Sigmoid colon (tissue), 7 donors: Measurements from ENCODE around the gene IGFBP7. TPM values are rescaled to one million over a fixed set of nuclear protein-coding genes. Genes with fewer than 3 reads are reported as not detected.

Experiments used
- DNase-seq: peaks from one replicate; pipeline ENCODE4 v3.0.0-alpha.2; 2019
- H3K27ac ChIP-seq, 4 donors: fragments of 200-600 bp; sonication (generic); one replicate each; pipeline ENCODE4 v1.5.1; 2016 to 2019; ENCODE audit warnings: mild to moderate bottlenecking in 1 of 4
- H3K27me3 ChIP-seq, 3 donors: fragments of 200-600 bp; sonication (generic); one replicate each; pipeline ENCODE4 v1.5.1; 2019; ENCODE audit warnings: mild to moderate bottlenecking in 1 of 3
- H3K36me3 ChIP-seq, 4 donors: fragments of 200-600 bp; sonication (generic); one replicate each; pipeline ENCODE4 v1.5.1; 2016 to 2019
- H3K4me1 ChIP-seq, 4 donors: fragments of 200-600 bp; sonication (generic); one replicate each; pipeline ENCODE4 v1.5.1; 2017 to 2019
- H3K4me3 ChIP-seq, 4 donors: fragments of 200-600 bp; sonication (generic); one replicate each; pipeline ENCODE4 v1.5.1; 2017 to 2019; ENCODE audit warnings: mild to moderate bottlenecking in 2 of 4, moderate library complexity in 1 of 4
- H3K9me3 ChIP-seq, 4 donors: fragments of 200-600 bp in 3 of 4; sonication (generic) in 3 of 4; one replicate each; pipeline versions ENCODE4 v1.5.1 to v1.6.1; 2013 to 2019
- EP300 ChIP-seq, 4 donors: sonication (generic); formaldehyde crosslinking; IDR thresholded peaks; one replicate each; pipeline ENCODE4 v1.6.1; 2017; ENCODE audit warnings: antibody characterized with exemption in 4 of 4
- POLR2A ChIP-seq, 2 donors: fragments of 450-650 bp; IDR thresholded peaks; one replicate each; pipeline ENCODE4 v1.6.1; 2016; ENCODE audit warnings: antibody characterized with exemption in 2 of 2, mild to moderate bottlenecking in 2 of 2, moderate library complexity in 2 of 2
- POLR2AphosphoS5 ChIP-seq, 4 donors: sonication (generic); formaldehyde crosslinking; IDR thresholded peaks; one replicate each; pipeline ENCODE4 v1.6.1; 2017; ENCODE audit warnings: antibody characterized with exemption in 4 of 4
- WGBS, 2 donors: extraction: QIAGEN DNeasy Blood & Tissue Kit; methylation state at CpG; one replicate each; pipeline ENCODE4 v1.1.7; 2013; 5-methylcytosine and 5-hydroxymethylcytosine counted together
- intact Hi-C: fragments of 100-400 bp; cut with DNase I; formaldehyde crosslinking; loops from one replicate; pipeline ENCODE4 v1.15.1; 2023
- polyA plus RNA-seq, 3 donors: library from polyadenylated mRNA; stranded (reverse); fragments of 200-250 nt; gene quantifications; one replicate each; pipeline ENCODE4 v1.2.3, GENCODE V29; 2013
- total RNA-seq, 4 donors: library from RNA; depleted of rRNA; stranded (reverse); fragments of >200 nt; gene quantifications; one replicate each; pipeline ENCODE4 v1.1.0, GENCODE V29; 2016
- TF ChIP-seq, protein P1 (sequence below), 4 experiments: fragments of 450-650 bp in 3 of 4; fragments of 200-600 bp in 1 of 4; IDR thresholded peaks; one replicate each; pipeline ENCODE4 v1.5.1; 2016 to 2019; ENCODE audit warnings: antibody characterized with exemption in 4 of 4, mild to moderate bottlenecking in 3 of 4, moderate library complexity in 2 of 4
- donor health status: healthy with polysubstance abuse.
- donor health status: Bipolar disorder and iron deficiency.
- donor health status: healthy.

Gene IGFBP7
- total and polyA plus RNA-seq, 7 donors: 29.8 to 834 (median 474) TPM

DNA sequence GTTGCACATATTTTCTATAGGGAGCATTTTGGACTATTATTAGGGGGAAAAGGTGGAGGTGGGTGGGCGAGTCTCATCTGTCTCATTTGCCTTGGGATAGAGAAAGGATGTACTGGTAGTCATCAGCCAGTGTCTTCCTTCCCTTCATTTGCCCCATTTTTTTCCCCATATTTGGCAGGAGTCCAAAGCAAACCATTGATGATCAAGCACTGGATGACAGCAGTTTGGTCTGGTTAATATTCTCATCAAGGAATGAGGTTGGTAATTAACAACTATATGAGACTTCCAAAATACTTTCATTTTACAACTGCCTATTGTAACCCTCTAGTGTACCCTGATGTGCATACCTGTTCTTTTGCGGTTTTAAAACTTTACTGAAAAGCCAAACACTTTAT, 22.6 kb upstream of the IGFBP7 start:
- H3K9me3 ChIP-seq: no peaks in the 10 kb centered on the region
- no peak for DNase-seq
- WGBS, 2 donors: 66 to 79% methylated on average over 2 of the region's 2 CpGs
- intact Hi-C loops: no loop called here
- peak overlapping the region in 1 of 4 donors; percentile 35 for H3K27ac ChIP-seq
- TF ChIP-seq EP300 (IDR thresholded peaks at IDR 0.05) (no peak), POLR2A (IDR thresholded peaks at IDR 0.05) (no peak), POLR2AphosphoS5 (IDR thresholded peaks at IDR 0.05) (no peak)
- TF ChIP-seq, protein P1, sequence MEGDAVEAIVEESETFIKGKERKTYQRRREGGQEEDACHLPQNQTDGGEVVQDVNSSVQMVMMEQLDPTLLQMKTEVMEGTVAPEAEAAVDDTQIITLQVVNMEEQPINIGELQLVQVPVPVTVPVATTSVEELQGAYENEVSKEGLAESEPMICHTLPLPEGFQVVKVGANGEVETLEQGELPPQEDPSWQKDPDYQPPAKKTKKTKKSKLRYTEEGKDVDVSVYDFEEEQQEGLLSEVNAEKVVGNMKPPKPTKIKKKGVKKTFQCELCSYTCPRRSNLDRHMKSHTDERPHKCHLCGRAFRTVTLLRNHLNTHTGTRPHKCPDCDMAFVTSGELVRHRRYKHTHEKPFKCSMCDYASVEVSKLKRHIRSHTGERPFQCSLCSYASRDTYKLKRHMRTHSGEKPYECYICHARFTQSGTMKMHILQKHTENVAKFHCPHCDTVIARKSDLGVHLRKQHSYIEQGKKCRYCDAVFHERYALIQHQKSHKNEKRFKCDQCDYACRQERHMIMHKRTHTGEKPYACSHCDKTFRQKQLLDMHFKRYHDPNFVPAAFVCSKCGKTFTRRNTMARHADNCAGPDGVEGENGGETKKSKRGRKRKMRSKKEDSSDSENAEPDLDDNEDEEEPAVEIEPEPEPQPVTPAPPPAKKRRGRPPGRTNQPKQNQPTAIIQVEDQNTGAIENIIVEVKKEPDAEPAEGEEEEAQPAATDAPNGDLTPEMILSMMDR (IDR thresholded peaks at IDR 0.05): no peak
- H3K4me1 ChIP-seq: peaks cover 0 to 18% (median 11%) of the 10 kb centered on the region in 4 donors
- H3K36me3 ChIP-seq: no peaks in the 10 kb centered on the region
- no peak overlapping the region for H3K4me3 ChIP-seq
- H3K27me3 ChIP-seq: no peaks in the 10 kb centered on the region

DNA sequence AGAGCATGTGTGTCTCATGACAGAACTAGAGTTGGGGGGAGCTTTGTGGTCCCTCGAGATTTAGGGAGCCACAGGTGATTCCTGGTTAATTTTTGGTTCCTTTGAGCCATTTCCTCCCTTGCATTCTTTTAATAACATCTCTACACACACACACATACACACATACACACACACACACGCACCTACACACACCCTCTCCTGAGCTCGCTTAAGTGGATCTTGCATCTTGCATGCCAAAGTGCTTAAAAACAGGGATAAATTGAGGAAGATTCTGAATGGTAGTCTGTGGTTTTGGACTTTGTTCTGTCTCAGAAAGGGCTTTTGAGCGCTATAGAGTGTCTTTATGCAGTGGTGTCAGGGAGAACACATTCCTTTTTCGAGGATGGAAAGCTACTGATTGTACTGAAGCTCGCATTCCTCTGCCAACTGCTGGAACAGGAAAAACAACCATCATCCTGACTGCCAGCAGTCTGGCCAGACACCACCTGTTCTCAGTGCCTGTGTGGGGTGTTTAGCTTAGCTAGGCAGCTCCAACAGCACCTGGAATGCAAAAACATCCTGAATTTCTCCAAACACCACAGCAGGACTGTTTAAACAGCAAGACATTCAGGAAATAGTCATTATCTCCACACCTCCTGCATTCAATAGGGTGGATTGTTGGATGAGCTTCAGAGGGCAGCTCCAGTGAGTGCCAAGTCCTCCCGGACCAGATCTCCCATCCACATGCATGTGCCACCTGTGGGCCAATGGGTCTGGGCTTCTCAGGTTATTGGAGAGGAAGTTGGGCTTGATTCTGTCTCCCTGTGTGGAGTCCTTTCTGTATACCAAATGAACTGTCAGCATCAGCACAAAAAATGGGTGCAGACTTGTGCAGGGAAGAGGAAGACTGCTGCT, 21.9 kb upstream of the IGFBP7 start:
- no peaks in the 10 kb centered on the region for H3K27me3 ChIP-seq
- DNase-seq: no peak
- no peak for TF ChIP-seq POLR2A (IDR thresholded peaks at IDR 0.05)
- TF ChIP-seq, protein P1 (IDR thresholded peaks at IDR 0.05): no peak
- no peak for TF ChIP-seq POLR2AphosphoS5 (IDR thresholded peaks at IDR 0.05)
- no peak for TF ChIP-seq EP300 (IDR thresholded peaks at IDR 0.05)
- no peak overlapping the region for H3K4me3 ChIP-seq
- no peaks in the 10 kb centered on the region for H3K9me3 ChIP-seq
- intact Hi-C loops: no loop called here
- H3K27ac ChIP-seq: peak overlapping the region in 2 of 4 donors; percentile 35 to 46
- H3K4me1 ChIP-seq: peaks cover 0 to 18% (median 11%) of the 10 kb centered on the region in 4 donors
- 17 to 58% methylated on average over 7 of the region's 7 CpGs for whole genome bisulfite sequencing, 2 donors
- H3K36me3 ChIP-seq: no peaks in the 10 kb centered on the region

DNA sequence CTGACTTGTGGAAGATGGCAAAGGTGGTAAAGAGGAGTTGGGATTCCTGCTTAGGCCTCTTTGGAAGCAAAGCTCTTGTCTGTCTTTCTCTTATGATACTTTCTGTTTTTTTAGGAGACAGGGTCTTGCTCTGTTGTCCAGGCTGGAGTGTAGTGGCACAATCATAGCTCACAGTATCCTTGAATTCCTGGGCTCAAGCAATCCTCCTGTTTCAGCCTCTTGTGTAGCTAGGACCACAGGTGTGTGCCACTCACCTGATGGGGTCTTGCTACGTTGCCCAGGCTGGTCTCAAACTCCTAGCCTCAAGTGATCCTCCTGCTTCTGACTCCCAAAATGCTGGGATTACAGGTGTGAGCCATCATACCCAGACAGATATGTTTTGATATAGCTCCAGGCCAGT, 19.3 kb upstream of the IGFBP7 start:
- H3K9me3 ChIP-seq: no peaks in the 10 kb centered on the region
- no peak overlapping the region for H3K27ac ChIP-seq
- 78 to 79% methylated on average over 1 of the region's 1 CpG for WGBS, 2 donors
- H3K4me1 ChIP-seq: peaks cover 0 to 18% (median 11%) of the 10 kb centered on the region in 4 donors
- no peaks in the 10 kb centered on the region for H3K27me3 ChIP-seq
- H3K36me3 ChIP-seq: no peaks in the 10 kb centered on the region
- TF ChIP-seq POLR2A (IDR thresholded peaks at IDR 0.05): no peak
- no peak for TF ChIP-seq EP300 (IDR thresholded peaks at IDR 0.05)
- DNase-seq: no peak
- no peak overlapping the region for H3K4me3 ChIP-seq
- intact Hi-C loops: no loop called here

DNA sequence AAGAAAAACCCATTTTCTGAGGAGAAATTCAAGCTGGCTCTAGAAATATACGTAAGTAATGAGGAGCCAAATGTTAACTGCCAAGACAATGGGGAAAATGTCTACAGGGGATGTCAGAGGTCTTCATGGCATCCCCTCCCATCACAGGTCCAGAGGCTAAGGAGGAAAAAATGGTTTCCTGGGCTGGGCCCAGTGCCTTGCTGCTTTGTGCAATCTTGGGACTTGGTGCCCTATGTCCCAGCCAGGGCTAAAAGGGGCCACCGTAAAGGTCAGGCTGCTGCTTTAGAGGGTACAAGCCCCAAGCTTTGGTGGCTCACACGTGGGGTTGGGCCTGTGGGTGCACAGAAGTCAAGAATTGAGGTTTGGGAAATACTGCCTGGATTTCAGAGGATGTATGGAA, 17.2 kb upstream of the IGFBP7 start:
- intact Hi-C loops: no loop called here
- H3K36me3 ChIP-seq: no peaks in the 10 kb centered on the region
- no peak overlapping the region for H3K4me3 ChIP-seq
- TF ChIP-seq POLR2AphosphoS5 (IDR thresholded peaks at IDR 0.05) (no peak), POLR2A (IDR thresholded peaks at IDR 0.05) (no peak), EP300 (IDR thresholded peaks at IDR 0.05) (no peak)
- TF ChIP-seq, protein P1 (IDR thresholded peaks at IDR 0.05): no peak
- DNase-seq: no peak
- no peak overlapping the region for H3K27ac ChIP-seq
- H3K27me3 ChIP-seq: no peaks in the 10 kb centered on the region
- H3K9me3 ChIP-seq: no peaks in the 10 kb centered on the region
- 66 to 71% methylated on average over 3 of the region's 3 CpGs for WGBS, 2 donors
- H3K4me1 ChIP-seq: peaks cover 0 to 8% (median 6%) of the 10 kb centered on the region in 4 donors

DNA sequence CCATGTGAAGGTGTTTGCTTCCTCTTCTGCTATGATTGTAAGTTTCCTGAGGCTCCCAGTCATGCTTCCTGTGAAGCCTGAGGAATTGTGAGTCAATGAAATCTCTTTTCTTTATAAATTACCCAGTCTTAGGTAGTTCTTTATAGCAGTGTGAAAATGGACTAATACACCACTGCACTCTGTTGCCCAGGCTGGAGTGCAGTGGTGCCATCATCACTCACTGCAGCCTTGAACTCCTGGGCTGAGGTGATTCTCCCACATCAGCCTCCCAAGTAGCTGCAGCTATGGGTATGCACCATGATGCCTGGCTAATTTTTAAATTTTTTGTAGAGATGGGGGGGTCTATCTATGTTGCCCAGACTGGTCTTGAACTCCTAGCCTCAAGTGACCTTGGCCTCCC, 15.8 kb upstream of the IGFBP7 start:
- intact Hi-C loops: no loop called here
- DNase-seq: no peak
- H3K4me1 ChIP-seq: no peaks in the 10 kb centered on the region
- TF ChIP-seq EP300 (IDR thresholded peaks at IDR 0.05): no peak
- TF ChIP-seq POLR2A (IDR thresholded peaks at IDR 0.05): no peak
- TF ChIP-seq POLR2AphosphoS5 (IDR thresholded peaks at IDR 0.05): no peak
- TF ChIP-seq, protein P1 (IDR thresholded peaks at IDR 0.05): no peak
- no peaks in the 10 kb centered on the region for H3K9me3 ChIP-seq
- no peaks in the 10 kb centered on the region for H3K36me3 ChIP-seq
- H3K4me3 ChIP-seq: no peak overlapping the region
- no peaks in the 10 kb centered on the region for H3K27me3 ChIP-seq
- no peak overlapping the region for H3K27ac ChIP-seq
